Astrocyte of the cerebellum (primary cell): ENCODE measurements around the gene ZFP69.
A peak's percentile ranks its signal among the peaks of the same experiment; 100 is the strongest.

Source experiments
- DNase-seq: peaks from one replicate; pipeline ENCODE4 v3.0.0-alpha.2; 2011; ENCODE audit warnings: low read depth
- H3K4me3 ChIP-seq: 2 replicates; pipeline ENCODE4 v1.5.1; 2011; ENCODE audit warnings: mild to moderate bottlenecking, low read depth, low read length, moderate library complexity
- in situ Hi-C: cut with HindIII; loops from 2 replicates; pipeline ENCODE4 v1.10.0; 2017; ENCODE audit warnings: low sequenced_read_pairs
- TF ChIP-seq, protein P1 (sequence below): IDR thresholded peaks from 2 replicates; pipeline ENCODE4 v1.5.1; 2012; ENCODE audit warnings: low read length, low read depth, moderate library complexity, mild to moderate bottlenecking; ENCODE audit errors: missing control alignments

Gene ZFP69

GRCh38 chr1:40476924-40477677 lies at the start of gene ZFP69:
TSS of gene ZFP69 (plus strand) at chr1:40477290. CDS start at chr1:40479362, 2,072 bp downstream.
- TF ChIP-seq, protein P1, sequence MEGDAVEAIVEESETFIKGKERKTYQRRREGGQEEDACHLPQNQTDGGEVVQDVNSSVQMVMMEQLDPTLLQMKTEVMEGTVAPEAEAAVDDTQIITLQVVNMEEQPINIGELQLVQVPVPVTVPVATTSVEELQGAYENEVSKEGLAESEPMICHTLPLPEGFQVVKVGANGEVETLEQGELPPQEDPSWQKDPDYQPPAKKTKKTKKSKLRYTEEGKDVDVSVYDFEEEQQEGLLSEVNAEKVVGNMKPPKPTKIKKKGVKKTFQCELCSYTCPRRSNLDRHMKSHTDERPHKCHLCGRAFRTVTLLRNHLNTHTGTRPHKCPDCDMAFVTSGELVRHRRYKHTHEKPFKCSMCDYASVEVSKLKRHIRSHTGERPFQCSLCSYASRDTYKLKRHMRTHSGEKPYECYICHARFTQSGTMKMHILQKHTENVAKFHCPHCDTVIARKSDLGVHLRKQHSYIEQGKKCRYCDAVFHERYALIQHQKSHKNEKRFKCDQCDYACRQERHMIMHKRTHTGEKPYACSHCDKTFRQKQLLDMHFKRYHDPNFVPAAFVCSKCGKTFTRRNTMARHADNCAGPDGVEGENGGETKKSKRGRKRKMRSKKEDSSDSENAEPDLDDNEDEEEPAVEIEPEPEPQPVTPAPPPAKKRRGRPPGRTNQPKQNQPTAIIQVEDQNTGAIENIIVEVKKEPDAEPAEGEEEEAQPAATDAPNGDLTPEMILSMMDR: no peak
- DNase-seq: peak; percentile 12
- peak within 1 kb of the TSS; percentile 57 for H3K4me3 ChIP-seq
- in situ Hi-C loops: no loop called here

- DNase-seq: no peak
- in situ Hi-C loops: no loop called here
- TF ChIP-seq, protein P1: no peak
- H3K4me3 ChIP-seq: no peak overlapping the region
Observed at GRCh38 chr1:40431385-40431784, 45.7 kb upstream of the ZFP69 start.

DNA sequence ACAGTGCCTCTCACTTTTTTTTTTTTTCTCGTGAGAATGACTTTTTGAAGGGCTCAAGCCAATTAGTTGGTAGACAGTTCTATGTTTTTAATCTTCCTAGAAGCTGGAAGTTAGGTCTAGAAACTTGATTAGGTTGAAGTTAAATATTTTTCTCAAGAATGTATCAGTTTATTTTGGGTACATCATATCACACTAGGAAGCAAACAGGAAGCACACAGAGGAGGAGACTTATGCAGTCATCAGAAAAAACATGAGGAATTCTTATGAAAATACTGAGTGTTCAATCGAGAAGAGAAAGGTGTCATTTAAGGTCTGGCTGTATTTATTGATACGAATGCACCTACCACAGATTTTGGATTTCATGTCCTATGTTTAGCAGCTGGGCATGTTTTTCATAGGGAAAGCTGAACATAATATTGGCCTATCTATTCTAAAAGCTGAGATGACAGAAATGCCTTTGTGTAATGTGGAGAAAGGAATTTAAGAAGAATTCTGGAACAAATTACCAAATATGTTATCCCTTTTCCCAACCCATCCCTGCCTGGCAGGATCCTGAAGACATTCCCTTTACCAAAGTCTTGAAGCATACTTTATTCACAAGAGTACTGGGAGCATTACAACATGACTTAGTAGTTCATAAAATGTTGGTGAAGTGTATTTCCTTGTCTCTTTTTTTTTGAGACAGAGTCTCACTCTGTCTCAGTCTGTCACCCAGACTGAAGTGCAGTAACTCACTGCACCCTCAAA lies 44.3 kb upstream of the ZFP69 start:
- no peak overlapping the region for H3K4me3 ChIP-seq
- TF ChIP-seq, protein P1: no peak
- no peak for DNase-seq
- in situ Hi-C loops: no loop called here

DNA sequence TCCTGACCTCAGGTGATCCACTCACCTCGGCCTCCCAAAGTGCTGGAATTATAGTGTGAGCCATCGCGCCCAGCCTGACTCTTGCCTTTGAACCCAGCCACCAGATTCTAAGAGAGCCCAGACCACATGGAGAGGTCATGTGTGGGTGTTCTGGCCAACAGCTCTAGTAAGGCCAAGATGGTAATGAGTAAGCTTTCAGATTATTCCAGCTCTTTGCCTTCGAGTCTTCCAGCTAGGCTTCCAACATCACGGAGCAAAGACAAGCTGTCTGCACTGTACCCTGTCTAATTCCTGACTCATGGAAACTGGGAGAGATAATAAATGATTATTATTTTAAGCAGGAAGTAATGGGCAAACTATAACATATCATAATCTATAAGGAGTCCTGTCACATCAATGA lies 41.6 kb upstream of the ZFP69 start:
- H3K4me3 ChIP-seq: no peak overlapping the region
- TF ChIP-seq, protein P1: no peak
- DNase-seq: peak; percentile 5
- in situ Hi-C loops: no loop called here

- in situ Hi-C loops: no loop called here
- TF ChIP-seq, protein P1: no peak
Observed at GRCh38 chr1:40435876-40436275, 41.2 kb upstream of the ZFP69 start.

DNA sequence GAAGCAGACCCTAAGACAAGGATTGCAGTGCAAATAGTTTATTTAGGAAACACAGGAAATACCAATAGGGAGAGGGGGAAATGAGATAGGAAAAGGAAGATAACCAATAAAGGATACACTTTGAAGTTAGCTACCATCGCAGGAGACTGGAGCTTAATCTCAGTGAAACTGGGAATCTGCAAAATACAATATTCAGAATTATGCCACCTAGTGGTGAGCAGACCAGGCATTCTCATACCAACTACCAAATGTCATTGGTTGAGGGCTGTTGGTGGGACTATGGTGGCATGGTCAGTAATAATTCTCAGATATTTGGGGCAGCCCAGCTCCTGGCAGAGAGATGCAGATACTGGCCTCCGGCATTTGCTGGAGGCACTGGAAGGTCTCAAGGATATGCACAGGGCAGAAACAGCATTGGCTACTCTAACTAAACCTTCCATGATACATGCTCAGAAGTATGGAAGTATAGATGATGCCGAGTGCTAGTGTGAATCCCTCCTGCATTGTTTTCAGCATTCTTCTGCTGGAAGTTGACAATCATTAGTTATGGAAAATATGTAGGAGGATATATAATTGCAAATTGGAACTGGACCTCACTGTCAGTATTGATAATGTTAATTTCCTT lies 38.6 kb upstream of the ZFP69 start:
- H3K4me3 ChIP-seq: no peak overlapping the region
- in situ Hi-C loops: no loop called here
- TF ChIP-seq, protein P1: peak; percentile 65
- no peak for DNase-seq

More at GRCh38 chr1:40435876-40436275, 41.2 kb upstream of the ZFP69 start:
- no peak for DNase-seq
- no peak overlapping the region for H3K4me3 ChIP-seq
